Gastroesophageal sphincter (tissue), 4 donors: ENCODE results near the gene CDX2. TPM values are rescaled to one million over a fixed set of nuclear protein-coding genes. Genes with fewer than 3 reads are reported as not detected.

Source experiments
- ATAC-seq: fragments of 150-250 bp; one replicate; pipeline ENCODE4 v1.9.1; 2016; ENCODE audit warnings: mild to moderate bottlenecking, moderate library complexity
- H3K27ac ChIP-seq, 4 donors: fragments of 200-600 bp; sonication (generic) in 3 of 4; 1 replicate in 3 of 4; 2 replicates in 1 of 4; pipeline ENCODE4 v1.5.1; 2016 to 2019
- H3K27me3 ChIP-seq: fragments of 200-600 bp; sonication (generic); one replicate; pipeline ENCODE4 v1.5.1; 2019
- H3K36me3 ChIP-seq, 2 donors: fragments of 200-600 bp; sonication (generic); one replicate each; pipeline ENCODE4 v1.5.1; 2019; ENCODE audit warnings: control low read depth in 1 of 2
- H3K4me1 ChIP-seq, 3 donors: fragments of 200-600 bp; sonication (generic); 1 replicate in 2 of 3; 2 replicates in 1 of 3; pipeline ENCODE4 v1.5.1; 2016 to 2019; ENCODE audit warnings: control low read depth in 2 of 3
- H3K4me3 ChIP-seq, 2 donors: fragments of 200-600 bp; sonication (generic); one replicate each; pipeline ENCODE4 v1.5.1; 2019; ENCODE audit warnings: mild to moderate bottlenecking in 1 of 2, moderate library complexity in 1 of 2
- H3K9me3 ChIP-seq, 3 donors: fragments of 200-600 bp; sonication (generic); one replicate each; pipeline ENCODE4 v1.5.1; 2017 to 2019; ENCODE audit warnings: control low read depth in 2 of 3
- EP300 ChIP-seq: sonication (generic); formaldehyde crosslinking; IDR thresholded peaks from one replicate; pipeline ENCODE4 v1.6.1; 2017; ENCODE audit warnings: antibody characterized with exemption, mild to moderate bottlenecking
- POLR2A ChIP-seq, 2 donors: fragments of 450-650 bp; IDR thresholded peaks; one replicate each; pipeline ENCODE4 v1.6.1; 2017; ENCODE audit warnings: antibody characterized with exemption in 2 of 2, mild to moderate bottlenecking in 2 of 2, moderate library complexity in 1 of 2
- POLR2AphosphoS5 ChIP-seq: sonication (generic); formaldehyde crosslinking; IDR thresholded peaks from one replicate; pipeline ENCODE4 v1.6.1; 2017; ENCODE audit warnings: antibody characterized with exemption
- WGBS, 2 donors: methylation state at CpG; one replicate each; pipeline ENCODE4 v1.1.5; 2018; ENCODE audit warnings: low coverage in 1 of 2; 5-methylcytosine and 5-hydroxymethylcytosine counted together
- total RNA-seq, 4 donors: library from RNA; depleted of rRNA; stranded (reverse); fragments of >200 nt; gene quantifications; one replicate each; pipeline ENCODE4 v1.1.0, GENCODE V29; 2016
- TF ChIP-seq, protein P1 (sequence below), 4 experiments: fragments of 200-600 bp in 2 of 4; fragments of 450-650 bp in 2 of 4; sonication (generic) in 1 of 4; IDR thresholded peaks; one replicate each; pipeline ENCODE4 v1.5.1; 2017 to 2019; ENCODE audit warnings: antibody characterized with exemption in 4 of 4, mild to moderate bottlenecking in 2 of 4, moderate library complexity in 2 of 4

CDX2 gene
- total RNA-seq, 4 donors from 2014 or later: not detected

DNA sequence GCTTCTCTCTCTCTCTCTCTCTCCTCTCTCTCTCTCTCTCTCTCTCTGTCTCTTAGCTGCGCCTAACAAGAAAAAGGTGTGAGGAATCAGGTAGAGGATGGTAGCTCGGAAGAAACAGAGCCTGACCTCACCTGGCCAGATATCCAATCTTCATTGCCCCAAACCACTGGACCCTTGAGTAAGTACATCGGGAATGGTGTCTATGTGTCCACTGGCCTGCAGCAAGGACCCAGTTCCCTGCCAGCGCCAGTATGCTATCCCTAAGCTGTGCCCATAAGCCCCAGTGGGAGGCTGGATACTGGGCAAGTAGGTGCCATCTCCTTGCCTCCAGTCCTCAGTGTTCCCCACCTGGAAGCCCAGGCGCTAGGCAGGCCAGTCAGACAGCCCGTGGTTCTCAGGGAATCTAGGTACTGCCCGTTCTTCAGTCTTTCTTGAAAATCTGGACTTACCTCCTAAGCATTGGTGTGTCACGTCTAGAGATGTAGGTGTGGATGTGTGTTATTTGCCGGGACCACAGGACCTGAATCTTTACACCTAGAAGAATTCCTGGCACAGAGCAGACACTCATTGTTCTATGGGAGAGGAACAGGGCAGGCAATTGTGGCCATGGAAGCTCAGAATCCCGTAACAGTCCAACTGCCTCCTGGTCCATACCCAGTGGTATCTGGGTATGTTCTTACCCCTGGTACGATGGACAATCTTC, 12.0 kb upstream of the CDX2 start:
- H3K27me3 ChIP-seq: peaks cover 100% of the 10 kb centered on the region
- no peak for ATAC-seq
- H3K4me3 ChIP-seq: no peak overlapping the region
- TF ChIP-seq POLR2AphosphoS5 (no peak), EP300 (no peak)
- H3K27ac ChIP-seq: no peak overlapping the region
- H3K36me3 ChIP-seq: no peaks in the 10 kb centered on the region
- H3K4me1 ChIP-seq: peaks cover 0 to 35% (median 0%) of the 10 kb centered on the region in 3 donors
- WGBS, 2 donors: 10 to 12% methylated on average over 8 to 9 of the region's 11 CpGs
- H3K9me3 ChIP-seq: no peaks in the 10 kb centered on the region

DNA sequence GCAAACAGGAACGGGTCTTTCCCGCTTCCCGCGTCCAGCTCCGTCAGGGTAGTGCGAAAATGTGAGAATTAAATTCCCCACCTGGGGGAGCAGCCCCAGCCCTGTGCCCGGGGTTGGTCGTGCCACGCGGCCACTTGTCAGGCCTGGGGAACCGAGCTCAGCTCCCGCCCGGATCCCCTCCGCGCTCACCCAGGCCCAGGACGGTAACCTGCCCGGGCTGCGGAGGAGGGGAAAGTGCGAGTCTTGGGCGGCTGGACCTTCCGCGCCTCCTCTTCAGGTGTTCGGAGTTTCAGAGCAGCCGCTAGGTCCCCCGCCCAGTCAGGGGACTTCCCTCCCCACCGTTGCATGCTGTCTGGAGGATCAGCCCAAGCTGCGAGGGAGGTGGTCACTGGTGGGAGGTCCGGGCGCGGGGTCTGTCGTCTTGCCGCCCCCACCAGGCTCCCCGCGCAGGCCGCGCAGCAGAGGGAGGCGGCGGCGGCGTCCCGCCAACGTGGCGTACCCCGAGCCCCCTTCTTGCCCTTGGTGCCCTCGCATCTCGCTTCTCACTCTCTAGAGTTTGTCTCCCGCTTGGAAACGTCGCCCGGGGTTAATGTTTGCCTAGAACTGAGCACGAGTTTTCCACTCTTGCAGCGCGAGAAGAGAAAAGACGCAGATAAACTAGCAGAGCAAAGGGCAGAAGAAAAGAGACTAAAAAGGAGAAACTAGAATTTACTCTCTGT, 11.3 kb upstream of the CDX2 start:
- Histone ChIP-seq H3K9me3 (no peaks in the 10 kb centered on the region), H3K27ac (no peak overlapping the region), H3K27me3 (peaks cover 100% of the 10 kb centered on the region), H3K4me1 (peaks cover 0 to 40% (median 0%) of the 10 kb centered on the region in 3 donors), H3K36me3 (no peaks in the 10 kb centered on the region), H3K4me3 (no peak overlapping the region)
- 0% methylated on average over 6 of the region's 54 CpGs; no CpG with 5 or more reads in 1 of the 2 donors for WGBS, 2 donors
- TF ChIP-seq POLR2A (IDR thresholded peaks at IDR 0.05): no peak
- TF ChIP-seq, protein P1, sequence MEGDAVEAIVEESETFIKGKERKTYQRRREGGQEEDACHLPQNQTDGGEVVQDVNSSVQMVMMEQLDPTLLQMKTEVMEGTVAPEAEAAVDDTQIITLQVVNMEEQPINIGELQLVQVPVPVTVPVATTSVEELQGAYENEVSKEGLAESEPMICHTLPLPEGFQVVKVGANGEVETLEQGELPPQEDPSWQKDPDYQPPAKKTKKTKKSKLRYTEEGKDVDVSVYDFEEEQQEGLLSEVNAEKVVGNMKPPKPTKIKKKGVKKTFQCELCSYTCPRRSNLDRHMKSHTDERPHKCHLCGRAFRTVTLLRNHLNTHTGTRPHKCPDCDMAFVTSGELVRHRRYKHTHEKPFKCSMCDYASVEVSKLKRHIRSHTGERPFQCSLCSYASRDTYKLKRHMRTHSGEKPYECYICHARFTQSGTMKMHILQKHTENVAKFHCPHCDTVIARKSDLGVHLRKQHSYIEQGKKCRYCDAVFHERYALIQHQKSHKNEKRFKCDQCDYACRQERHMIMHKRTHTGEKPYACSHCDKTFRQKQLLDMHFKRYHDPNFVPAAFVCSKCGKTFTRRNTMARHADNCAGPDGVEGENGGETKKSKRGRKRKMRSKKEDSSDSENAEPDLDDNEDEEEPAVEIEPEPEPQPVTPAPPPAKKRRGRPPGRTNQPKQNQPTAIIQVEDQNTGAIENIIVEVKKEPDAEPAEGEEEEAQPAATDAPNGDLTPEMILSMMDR (IDR thresholded peaks at IDR 0.05): no peak
- no peak for TF ChIP-seq POLR2AphosphoS5
- TF ChIP-seq EP300: no peak
- ATAC-seq: no peak

DNA sequence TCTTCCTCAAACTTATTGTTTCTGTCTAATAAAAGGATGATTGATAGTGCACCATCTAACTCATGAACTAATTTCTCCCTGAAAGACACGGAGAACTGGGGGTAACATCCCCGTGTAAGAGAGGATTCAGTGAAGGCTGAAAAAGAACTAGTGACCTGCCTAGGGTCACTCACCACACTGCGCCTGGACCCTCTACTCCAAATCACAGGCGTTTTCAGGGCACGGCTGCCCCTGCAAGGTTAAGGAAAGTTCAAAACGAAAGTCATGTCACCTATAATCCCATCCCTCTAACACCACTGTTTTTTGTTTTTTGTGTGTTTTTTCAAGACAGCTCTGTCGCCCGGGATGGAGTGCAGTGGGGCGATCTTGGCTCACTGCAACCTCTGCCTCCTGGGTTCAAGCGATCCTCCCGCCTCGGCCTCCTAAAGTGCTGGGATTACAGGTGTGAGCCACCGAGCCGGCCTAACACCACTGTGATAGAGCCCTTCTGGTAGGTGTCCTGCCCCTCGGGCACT, 10.7 kb upstream of the CDX2 start:
- ATAC-seq: no peak
- Histone ChIP-seq H3K36me3 (no peaks in the 10 kb centered on the region), H3K9me3 (no peaks in the 10 kb centered on the region), H3K4me1 (peaks cover 0 to 42% (median 0%) of the 10 kb centered on the region in 3 donors), H3K27me3 (peaks cover 100% of the 10 kb centered on the region), H3K4me3 (no peak overlapping the region), H3K27ac (no peak overlapping the region)
- WGBS, 2 donors: 6% methylated on average over 6 to 13 of the region's 15 CpGs
- TF ChIP-seq POLR2A (IDR thresholded peaks at IDR 0.05) (no peak), EP300 (no peak), POLR2AphosphoS5 (no peak)
- TF ChIP-seq, protein P1 (IDR thresholded peaks at IDR 0.05): no peak

DNA sequence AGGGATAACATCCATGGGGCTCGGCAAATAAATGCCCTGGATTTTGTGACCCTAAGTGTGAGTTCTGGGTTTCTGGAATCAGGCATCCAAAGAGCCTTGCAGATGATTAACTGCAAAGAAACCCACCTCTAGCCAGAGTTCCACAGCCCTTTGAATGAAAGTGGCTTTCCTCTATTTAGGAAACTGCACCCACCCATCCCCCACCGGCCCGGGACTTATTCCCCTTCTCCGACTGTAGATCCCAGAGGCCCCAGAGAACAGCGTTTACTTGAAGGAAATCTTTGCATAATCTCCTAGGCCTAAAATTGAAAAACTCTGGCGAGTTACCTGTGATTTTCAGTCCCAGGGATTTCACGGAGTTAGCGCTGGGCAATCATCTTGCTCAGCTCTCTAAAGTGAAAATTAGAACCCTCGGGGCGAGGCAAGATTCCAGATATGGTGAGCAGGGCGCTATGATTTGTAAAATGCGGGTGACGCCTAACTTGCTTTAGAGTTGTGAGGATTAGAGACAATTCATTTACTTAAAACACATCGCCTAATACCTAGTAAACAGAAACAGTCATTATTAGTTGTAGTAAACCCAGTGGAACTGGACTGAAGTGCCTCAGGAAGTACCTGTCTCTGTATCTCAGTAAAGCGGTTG, 10.0 kb upstream of the CDX2 start:
- Histone ChIP-seq H3K9me3 (no peaks in the 10 kb centered on the region), H3K27ac (no peak overlapping the region), H3K4me1 (peaks cover 0 to 42% (median 0%) of the 10 kb centered on the region in 3 donors), H3K4me3 (no peak overlapping the region), H3K36me3 (no peaks in the 10 kb centered on the region), H3K27me3 (peaks cover 100% of the 10 kb centered on the region)
- ATAC-seq: no peak
- TF ChIP-seq EP300: no peak
- TF ChIP-seq POLR2A (IDR thresholded peaks at IDR 0.05): no peak
- TF ChIP-seq POLR2AphosphoS5: no peak
- TF ChIP-seq, protein P1 (IDR thresholded peaks at IDR 0.05): no peak
- WGBS, 2 donors: 10% methylated on average over 15 of the region's 15 CpGs

DNA sequence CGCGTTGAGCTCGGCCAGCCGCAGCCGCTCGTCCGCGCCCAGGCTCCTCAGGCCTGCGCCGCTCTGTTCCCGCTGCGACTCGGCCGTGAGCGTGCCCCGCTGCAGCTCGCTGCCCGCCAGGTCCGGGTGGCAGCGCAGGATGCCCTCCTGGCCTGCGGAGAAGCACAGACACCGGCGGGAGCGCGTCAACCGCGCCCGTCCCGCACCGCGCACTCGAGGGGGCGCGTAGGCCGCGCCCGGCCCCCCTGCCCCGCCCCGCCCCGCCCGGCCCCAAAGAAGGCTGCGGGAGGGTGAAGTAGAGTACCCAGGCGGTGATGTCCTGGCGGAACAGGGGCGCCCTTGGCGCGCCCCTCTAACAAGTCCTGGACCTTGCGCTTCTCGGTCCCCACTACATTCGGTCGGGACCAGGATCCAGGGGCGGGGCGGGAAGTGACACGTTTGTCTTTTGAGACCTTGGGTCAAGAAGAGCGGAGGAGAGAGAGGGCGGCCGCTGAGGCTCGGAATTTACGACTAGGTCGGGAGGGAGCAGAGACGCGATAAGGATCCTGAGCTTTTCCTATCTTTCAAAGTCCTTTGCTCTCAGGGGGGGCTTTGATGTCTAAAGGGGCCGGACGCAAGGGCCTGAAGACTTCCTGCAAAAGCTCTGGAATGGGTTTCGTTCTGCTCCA, 9.3 kb upstream of the CDX2 start:
- H3K27ac ChIP-seq: no peak overlapping the region
- peak overlapping the region in 1 of 2 donors; percentile 8 for H3K4me3 ChIP-seq
- no peak for ATAC-seq
- no peak for TF ChIP-seq POLR2A (IDR thresholded peaks at IDR 0.05)
- TF ChIP-seq EP300: no peak
- no peak for TF ChIP-seq POLR2AphosphoS5
- TF ChIP-seq, protein P1 (IDR thresholded peaks at IDR 0.05): no peak
- 0% methylated on average over 2 of the region's 65 CpGs; no CpG with 5 or more reads in 1 of the 2 donors for WGBS, 2 donors
- H3K27me3 ChIP-seq: peaks cover 100% of the 10 kb centered on the region
- peaks cover 0 to 42% (median 0%) of the 10 kb centered on the region in 3 donors for H3K4me1 ChIP-seq
- no peaks in the 10 kb centered on the region for H3K36me3 ChIP-seq
- no peaks in the 10 kb centered on the region for H3K9me3 ChIP-seq
